T-helper 2 cell treated with Interferon-gamma antibody and Interleukin-4, amounts not matched to agents 5 μg/mL and 100 μg/mL, for 36 hours (primary cell): ENCODE data around the gene POM121.
"Not testable (repeated sequence)": the region's sequence is repeated elsewhere in the genome, so short reads cannot be mapped to it uniquely, and the experiment has no call there.

ENCODE experiments used
- DNase-seq: peaks from one replicate; pipeline ENCODE4 v3.0.0; 2021; ENCODE audit warnings: low spot score
- H3K27ac Mint-ChIP-seq: one replicate; pipeline ENCODE4 v1.8.0; 2021; ENCODE audit warnings: mild to moderate bottlenecking, mixed read lengths
- H3K27me3 Mint-ChIP-seq: one replicate; pipeline ENCODE4 v1.8.0; 2021; ENCODE audit warnings: low read depth, mixed read lengths
- H3K36me3 Mint-ChIP-seq: one replicate; pipeline ENCODE4 v1.8.0; 2021; ENCODE audit warnings: low read depth, mixed read lengths
- H3K4me1 Mint-ChIP-seq: one replicate; pipeline ENCODE4 v1.8.0; 2021; ENCODE audit warnings: low read depth, mixed read lengths
- H3K4me3 Mint-ChIP-seq: one replicate; pipeline ENCODE4 v1.8.0; 2022; ENCODE audit warnings: mild to moderate bottlenecking, moderate library complexity, mixed read lengths
- H3K9me3 Mint-ChIP-seq: one replicate; pipeline ENCODE4 v1.8.0; 2021; ENCODE audit warnings: mixed read lengths

POM121 gene

GRCh38 chr7:72961346-72961650 lies 36.4 kb downstream of the POM121 start:
- not testable (repeated sequence) for H3K27ac Mint-ChIP-seq, H3K4me1 Mint-ChIP-seq, H3K36me3 Mint-ChIP-seq, H3K9me3 Mint-ChIP-seq, H3K4me3 Mint-ChIP-seq, DNase-seq, H3K27me3 Mint-ChIP-seq

GRCh38 chr7:72963056-72963455 lies 38.2 kb downstream of the POM121 start:
- not testable (repeated sequence) for H3K4me3 Mint-ChIP-seq, DNase-seq, H3K36me3 Mint-ChIP-seq, H3K4me1 Mint-ChIP-seq, H3K9me3 Mint-ChIP-seq, H3K27me3 Mint-ChIP-seq, H3K27ac Mint-ChIP-seq

GRCh38 chr7:72965186-72965975 lies 40.5 kb downstream of the POM121 start:
- H3K4me1 Mint-ChIP-seq, DNase-seq, H3K27ac Mint-ChIP-seq, H3K27me3 Mint-ChIP-seq, H3K36me3 Mint-ChIP-seq, H3K4me3 Mint-ChIP-seq, H3K9me3 Mint-ChIP-seq: not testable (repeated sequence)

GRCh38 chr7:72966892-72967291 lies 42.0 kb downstream of the POM121 start:
- not testable (repeated sequence) for H3K4me3 Mint-ChIP-seq, H3K4me1 Mint-ChIP-seq, H3K9me3 Mint-ChIP-seq, H3K27me3 Mint-ChIP-seq, DNase-seq, H3K36me3 Mint-ChIP-seq, H3K27ac Mint-ChIP-seq

- H3K27ac Mint-ChIP-seq, DNase-seq, H3K27me3 Mint-ChIP-seq, H3K4me1 Mint-ChIP-seq, H3K36me3 Mint-ChIP-seq, H3K4me3 Mint-ChIP-seq, H3K9me3 Mint-ChIP-seq: not testable (repeated sequence)
Observed at GRCh38 chr7:72968980-72969516, 44.2 kb downstream of the POM121 start, which contains the start of gene TRIM74. TSS of gene TRIM74 (minus strand) at chr7:72969466. CDS start at chr7:72966157, 3,309 bp downstream.

GRCh38 chr7:72969688-72970087 lies 44.8 kb downstream of the POM121 start:
- not testable (repeated sequence) for DNase-seq, H3K27ac Mint-ChIP-seq, H3K4me1 Mint-ChIP-seq, H3K27me3 Mint-ChIP-seq, H3K36me3 Mint-ChIP-seq, H3K4me3 Mint-ChIP-seq, H3K9me3 Mint-ChIP-seq

- not testable (repeated sequence) for H3K27me3 Mint-ChIP-seq, H3K4me1 Mint-ChIP-seq, H3K9me3 Mint-ChIP-seq, H3K4me3 Mint-ChIP-seq, H3K36me3 Mint-ChIP-seq, H3K27ac Mint-ChIP-seq, DNase-seq
Observed at GRCh38 chr7:72971505-72971904, 46.6 kb downstream of the POM121 start.

GRCh38 chr7:72974781-72975180 lies 49.9 kb downstream of the POM121 start:
- H3K9me3 Mint-ChIP-seq, H3K4me1 Mint-ChIP-seq, H3K27me3 Mint-ChIP-seq, DNase-seq, H3K36me3 Mint-ChIP-seq, H3K4me3 Mint-ChIP-seq, H3K27ac Mint-ChIP-seq: not testable (repeated sequence)

- H3K9me3 Mint-ChIP-seq, H3K4me3 Mint-ChIP-seq, H3K27me3 Mint-ChIP-seq, H3K27ac Mint-ChIP-seq, H3K4me1 Mint-ChIP-seq, DNase-seq, H3K36me3 Mint-ChIP-seq: not testable (repeated sequence)
Observed at GRCh38 chr7:72975656-72976286, 50.9 kb downstream of the POM121 start.

- not testable (repeated sequence) for H3K4me1 Mint-ChIP-seq, H3K4me3 Mint-ChIP-seq, H3K36me3 Mint-ChIP-seq, DNase-seq, H3K27me3 Mint-ChIP-seq, H3K9me3 Mint-ChIP-seq, H3K27ac Mint-ChIP-seq
Observed at GRCh38 chr7:72976434-72976833, 51.5 kb downstream of the POM121 start.

GRCh38 chr7:72980382-72980781 lies 55.5 kb downstream of the POM121 start:
- DNase-seq, H3K4me1 Mint-ChIP-seq, H3K36me3 Mint-ChIP-seq: not testable (repeated sequence)

GRCh38 chr7:72982084-72982483 lies 57.2 kb downstream of the POM121 start:
- not testable (repeated sequence) for H3K9me3 Mint-ChIP-seq, H3K4me3 Mint-ChIP-seq

More at GRCh38 chr7:72980382-72980781, 55.5 kb downstream of the POM121 start:
- not testable (repeated sequence) for H3K4me3 Mint-ChIP-seq, H3K27ac Mint-ChIP-seq, H3K27me3 Mint-ChIP-seq, H3K9me3 Mint-ChIP-seq

GRCh38 chr7:72990146-72990913 lies 65.4 kb downstream of the POM121 start:
- not testable (repeated sequence) for H3K27ac Mint-ChIP-seq, H3K4me1 Mint-ChIP-seq, H3K4me3 Mint-ChIP-seq, H3K27me3 Mint-ChIP-seq, H3K9me3 Mint-ChIP-seq, H3K36me3 Mint-ChIP-seq, DNase-seq

More at GRCh38 chr7:72982084-72982483, 57.2 kb downstream of the POM121 start:
- H3K27me3 Mint-ChIP-seq, H3K27ac Mint-ChIP-seq, DNase-seq, H3K4me1 Mint-ChIP-seq, H3K36me3 Mint-ChIP-seq: not testable (repeated sequence)

GRCh38 chr7:72995484-72995883 lies 70.6 kb downstream of the POM121 start:
- not testable (repeated sequence) for H3K9me3 Mint-ChIP-seq, DNase-seq, H3K4me1 Mint-ChIP-seq, H3K4me3 Mint-ChIP-seq, H3K27ac Mint-ChIP-seq, H3K27me3 Mint-ChIP-seq, H3K36me3 Mint-ChIP-seq
